Colon (tissue), 2 donors: ENCODE data around the gene ACACA.

Experiments
- FAIRE-seq: peaks from 2 replicates; lab custom pipeline; 2012; peaks lifted over from hg19 to GRCh38; lab: Jason Lieb, UNC
- donor health status: control.
- donor health status: control.

The ACACA gene

GRCh38 chr17:37225465-37225864 lies 181.2 kb downstream of the ACACA start:
- no peak for FAIRE-seq

- no peak for FAIRE-seq
Observed at GRCh38 chr17:37221865-37222264, 184.8 kb downstream of the ACACA start.

GRCh38 chr17:37220607-37220953 lies 186.1 kb downstream of the ACACA start:
- no peak for FAIRE-seq

GRCh38 chr17:37219876-37220606 lies 186.6 kb downstream of the ACACA start:
- FAIRE-seq = no peak

DNA sequence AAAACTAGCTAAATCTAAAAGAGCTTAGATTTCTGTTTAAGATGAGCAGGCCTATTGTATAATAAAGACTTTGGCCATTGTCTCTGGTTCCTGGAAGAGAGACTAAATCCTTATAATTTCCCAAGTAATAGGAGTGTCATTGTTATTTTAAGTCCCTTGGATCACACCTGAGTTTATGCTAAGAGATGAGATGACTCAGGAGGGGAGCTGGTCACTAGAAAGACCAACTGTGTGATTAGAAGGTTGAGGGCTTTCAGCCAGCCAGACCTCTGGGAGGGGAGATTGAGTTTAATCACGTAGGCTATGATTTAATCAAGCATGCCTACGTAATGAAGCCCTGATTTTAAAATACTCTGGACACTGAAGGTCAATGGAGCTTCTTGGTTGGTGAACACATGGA lies 187.8 kb downstream of the ACACA start:
- no peak for FAIRE-seq

GRCh38 chr17:37214416-37214815 lies 192.2 kb downstream of the ACACA start:
- FAIRE-seq = no peak

GRCh38 chr17:37213927-37214326 lies 192.7 kb downstream of the ACACA start:
- FAIRE-seq = no peak

DNA sequence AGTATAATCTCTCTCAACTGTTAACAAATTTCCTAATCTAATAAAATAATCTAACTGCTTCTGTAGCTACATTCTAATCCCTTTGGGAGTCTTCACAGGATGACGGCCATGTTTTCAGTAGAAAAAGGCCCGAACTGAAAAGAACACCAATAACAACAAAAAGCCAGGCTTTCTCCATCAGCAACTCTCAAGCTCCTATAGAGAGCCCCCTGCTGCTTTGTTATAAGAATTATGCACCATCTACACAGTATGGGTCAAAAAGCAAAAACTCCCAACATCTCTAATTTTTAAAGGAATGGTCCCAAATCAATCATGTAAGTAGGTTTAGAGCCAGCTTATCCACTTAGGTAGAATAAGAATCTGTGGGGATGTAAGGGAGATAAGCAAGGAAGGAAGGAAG lies 194.5 kb downstream of the ACACA start:
- no peak for FAIRE-seq

DNA sequence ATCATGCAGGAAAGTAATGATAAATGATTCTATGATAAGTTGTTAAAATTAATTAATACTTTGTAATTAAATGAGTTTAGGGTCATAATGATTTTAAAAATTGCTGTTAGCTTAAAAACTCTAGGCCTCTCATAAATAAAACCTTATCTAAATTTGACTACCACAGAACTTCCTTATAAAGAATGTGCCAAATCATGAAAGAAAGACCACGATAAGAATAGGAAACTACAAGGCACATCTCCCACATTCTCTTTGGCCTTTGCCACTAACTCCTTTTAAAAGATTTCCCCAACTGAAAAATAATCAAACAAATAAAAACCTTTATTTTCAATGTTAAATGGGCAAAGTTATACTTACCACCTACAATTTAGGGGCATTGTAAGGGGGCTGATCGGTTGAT lies 195.5 kb downstream of the ACACA start:
- FAIRE-seq = no peak

DNA sequence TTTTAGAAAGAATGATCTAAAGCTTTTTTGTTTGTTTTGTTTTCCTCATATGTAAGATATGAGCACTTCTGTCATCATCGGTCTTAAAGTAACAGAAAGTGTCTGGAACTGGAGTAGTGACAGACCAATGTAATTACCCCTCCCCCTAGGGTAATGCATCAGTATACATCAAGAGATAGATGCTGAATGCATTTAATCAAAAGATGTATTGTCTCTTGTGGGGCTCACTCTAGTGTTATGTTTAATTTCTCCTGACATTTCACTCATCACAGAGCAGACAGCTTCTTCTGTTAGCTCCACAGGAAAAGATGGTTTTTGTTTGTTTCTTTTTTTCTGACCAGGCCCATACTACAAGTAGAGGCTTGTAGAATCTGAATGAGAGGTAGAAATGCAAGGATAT lies 199.5 kb downstream of the ACACA start:
- FAIRE-seq = no peak

DNA sequence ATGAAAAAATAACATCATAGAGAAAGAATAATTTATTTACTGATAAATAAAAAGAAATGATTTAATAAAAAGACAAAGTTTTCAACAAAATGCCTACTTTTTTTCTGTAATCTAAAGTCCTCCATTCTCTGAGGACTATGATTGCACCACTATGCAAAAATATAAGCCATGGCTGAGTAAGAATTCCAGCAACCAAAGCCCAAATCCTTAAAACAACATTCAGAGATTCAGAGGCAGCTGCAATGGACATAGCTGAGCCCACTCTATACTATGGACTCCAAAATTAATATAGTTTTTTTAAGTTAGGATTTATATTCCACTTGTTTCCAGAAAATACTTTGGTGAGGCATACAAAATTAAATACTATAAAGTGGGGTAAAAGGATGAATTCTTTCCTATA lies 200.3 kb downstream of the ACACA start:
- FAIRE-seq = no peak

DNA sequence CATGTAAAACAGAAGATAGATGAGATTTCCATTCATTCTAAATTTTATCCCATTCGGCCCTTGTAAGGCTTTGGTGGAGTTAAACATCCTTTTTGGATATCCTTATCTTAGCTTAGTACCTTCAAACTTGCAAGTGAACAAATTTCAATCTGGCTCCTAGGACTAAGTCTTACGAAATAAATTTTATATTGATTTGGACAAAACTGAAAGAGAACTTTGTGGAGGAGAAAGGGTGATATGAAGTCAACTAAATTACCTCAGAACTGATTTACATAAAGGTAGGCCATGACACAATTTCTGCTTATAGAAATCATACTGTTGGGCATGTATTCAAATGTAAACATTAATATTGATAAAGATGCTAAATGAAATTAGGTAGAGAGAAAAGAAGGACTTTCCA lies 206.1 kb downstream of the ACACA start:
- no peak for FAIRE-seq

DNA sequence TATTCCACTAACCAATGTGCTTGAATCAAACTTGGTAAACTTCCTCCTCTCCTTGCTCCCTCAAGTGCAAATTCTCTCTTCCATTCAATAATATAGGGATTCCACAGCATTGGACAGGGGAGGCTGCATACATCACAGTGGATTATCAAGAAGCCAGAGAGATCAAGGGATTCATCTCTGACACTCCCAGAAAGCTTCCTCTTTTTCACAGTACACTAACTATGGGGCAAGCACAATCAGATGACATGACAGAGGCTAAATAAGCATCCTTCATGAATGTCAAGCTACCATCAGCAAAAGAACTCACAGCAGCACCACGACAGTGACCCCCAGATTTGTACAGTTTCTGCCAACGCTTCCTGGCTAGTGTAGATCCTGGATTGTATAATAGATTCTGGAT lies 209.3 kb downstream of the ACACA start:
- no peak for FAIRE-seq

- FAIRE-seq = no peak
Observed at GRCh38 chr17:37194208-37194607, 212.4 kb downstream of the ACACA start.

DNA sequence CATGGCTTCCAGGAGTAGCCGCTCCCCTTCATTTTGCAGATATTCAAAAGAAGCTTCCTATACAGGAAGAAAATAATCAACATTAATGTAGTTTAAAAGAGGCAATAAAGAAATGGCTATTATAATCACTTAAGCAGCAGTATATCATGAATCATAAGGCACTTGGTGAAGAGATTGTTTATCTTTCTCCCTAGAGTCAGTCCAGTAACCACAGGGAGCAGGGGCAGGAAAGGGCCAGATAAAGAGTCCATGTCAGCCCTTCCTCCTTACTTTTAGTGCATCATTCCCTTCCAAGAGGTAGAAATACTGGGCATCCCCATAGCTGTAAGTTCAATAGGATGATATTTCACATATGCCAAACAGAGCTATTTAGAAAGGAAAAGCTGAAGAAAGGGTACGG lies 215.4 kb downstream of the ACACA start:
- FAIRE-seq = no peak

DNA sequence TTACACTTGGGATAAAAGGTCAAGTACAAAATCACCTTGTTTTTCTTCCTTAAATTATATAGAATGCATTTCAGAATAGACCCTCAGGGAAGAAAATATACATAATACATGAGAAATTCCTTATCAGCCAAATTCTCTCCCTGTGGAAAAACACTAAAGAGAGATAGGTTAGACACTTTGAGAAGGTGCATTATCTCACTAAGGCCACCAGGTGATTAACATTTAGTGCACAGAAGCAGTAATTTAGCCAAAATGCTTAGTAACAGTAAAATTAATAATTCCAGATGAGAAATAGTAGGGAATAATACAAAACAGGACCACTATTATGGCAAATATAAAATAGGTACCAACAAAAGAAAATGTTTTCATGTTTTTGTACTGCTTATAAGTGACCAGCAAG lies 216.1 kb downstream of the ACACA start:
- no peak for FAIRE-seq

DNA sequence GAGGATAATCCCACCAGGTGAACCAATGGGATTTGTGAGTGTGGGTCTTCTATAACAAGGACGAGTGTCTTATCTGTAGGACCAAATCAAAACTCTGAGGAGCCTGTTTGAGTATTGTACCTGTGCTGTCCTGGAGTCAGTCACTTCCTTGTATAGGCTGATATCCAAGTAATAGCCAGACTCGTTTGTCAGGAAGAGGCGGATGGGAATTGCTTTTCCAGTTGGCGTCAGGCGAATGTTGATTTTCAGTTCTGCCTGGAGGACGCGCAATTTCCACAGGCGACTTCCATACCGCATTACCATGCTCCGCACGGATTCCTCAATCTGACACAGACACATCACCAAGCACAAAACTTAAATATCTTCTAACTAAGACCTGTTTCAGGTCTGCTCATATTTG lies 218.5 kb downstream of the ACACA start:
- no peak for FAIRE-seq

DNA sequence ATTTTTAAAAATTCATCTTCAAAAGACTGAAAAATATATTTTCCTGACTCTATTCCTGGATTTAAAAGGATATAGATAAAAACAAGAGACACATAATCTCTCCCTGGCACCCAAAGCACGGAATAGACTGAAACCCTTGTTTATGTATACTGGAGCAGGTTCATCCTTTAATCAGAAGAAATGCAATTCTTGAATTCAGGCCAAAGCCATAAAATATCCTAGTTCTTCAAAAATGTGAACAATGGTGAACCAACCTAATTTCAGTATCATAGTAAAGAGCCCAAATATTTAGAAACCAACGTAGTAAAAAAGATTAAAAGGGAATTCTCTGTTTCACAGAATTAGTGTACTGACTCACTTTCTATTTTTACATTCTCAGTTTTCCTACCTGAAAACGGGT lies 219.4 kb downstream of the ACACA start:
- no peak for FAIRE-seq

DNA sequence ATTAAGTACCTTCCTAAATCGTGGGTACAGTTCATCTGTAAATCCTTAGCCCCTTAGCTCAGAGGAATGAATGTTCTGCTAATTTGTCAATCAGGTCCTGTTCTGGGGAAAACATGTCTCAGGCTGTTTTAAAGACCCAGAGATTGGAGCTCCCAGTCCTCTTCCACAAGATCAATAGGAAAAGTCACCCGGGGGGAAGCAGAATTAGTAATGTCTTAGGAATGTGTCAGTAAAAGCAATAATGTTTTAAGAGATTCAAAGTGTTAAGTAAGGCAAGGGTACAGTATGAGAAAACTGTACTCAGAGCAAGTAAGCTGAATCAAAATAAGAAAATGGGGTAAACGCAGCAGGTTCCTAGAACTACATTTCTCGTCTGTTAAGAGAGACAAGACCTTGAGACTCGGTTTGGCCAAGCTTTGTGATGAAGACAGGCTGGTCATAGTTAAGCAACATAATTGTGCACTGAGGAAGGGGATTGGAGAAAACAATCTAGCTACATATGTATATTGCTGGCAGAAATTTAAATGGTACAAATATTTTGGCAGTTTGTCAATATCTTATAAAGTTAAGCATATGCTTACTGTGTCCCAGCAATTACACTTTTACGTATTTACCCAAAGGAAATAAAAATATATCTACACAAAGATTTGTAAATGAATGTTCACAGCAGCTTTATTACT lies 223.7 kb downstream of the ACACA start:
- no peak for FAIRE-seq

- no peak for FAIRE-seq
Observed at GRCh38 chr17:37180376-37180775, 226.3 kb downstream of the ACACA start.

- no peak for FAIRE-seq
Observed at GRCh38 chr17:37179893-37180292, 226.7 kb downstream of the ACACA start.

DNA sequence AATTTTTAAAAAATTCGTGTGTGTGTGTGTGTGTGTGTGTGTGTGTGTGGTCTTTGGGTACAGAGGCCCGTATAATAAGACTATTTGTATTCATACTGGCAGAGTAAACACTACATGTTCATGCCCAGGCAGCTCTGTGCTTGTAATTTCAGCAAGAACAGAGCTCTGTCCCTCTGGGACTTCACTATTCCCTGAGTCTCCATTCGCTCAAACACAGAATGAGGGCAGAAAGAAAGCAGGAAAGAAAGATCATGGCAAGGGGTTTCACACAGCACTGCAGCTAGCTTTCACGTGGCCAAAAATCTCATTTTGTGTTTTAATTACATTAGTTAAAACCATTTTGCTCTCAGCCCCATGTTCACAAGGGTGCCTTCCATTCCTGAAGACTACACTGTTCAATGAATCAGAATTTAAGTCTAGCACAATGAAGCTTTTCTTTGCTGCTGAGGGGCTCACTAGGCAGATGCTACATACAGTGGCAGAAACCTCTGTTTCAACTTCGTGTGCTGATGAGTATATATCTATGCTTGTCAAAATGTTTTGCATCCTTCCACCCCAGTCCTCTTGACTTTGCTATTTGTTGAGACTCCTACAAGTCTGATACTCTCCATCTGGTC lies 229.3 kb downstream of the ACACA start:
- no peak for FAIRE-seq

- FAIRE-seq = no peak
Observed at GRCh38 chr17:37176723-37177122, 229.9 kb downstream of the ACACA start.

DNA sequence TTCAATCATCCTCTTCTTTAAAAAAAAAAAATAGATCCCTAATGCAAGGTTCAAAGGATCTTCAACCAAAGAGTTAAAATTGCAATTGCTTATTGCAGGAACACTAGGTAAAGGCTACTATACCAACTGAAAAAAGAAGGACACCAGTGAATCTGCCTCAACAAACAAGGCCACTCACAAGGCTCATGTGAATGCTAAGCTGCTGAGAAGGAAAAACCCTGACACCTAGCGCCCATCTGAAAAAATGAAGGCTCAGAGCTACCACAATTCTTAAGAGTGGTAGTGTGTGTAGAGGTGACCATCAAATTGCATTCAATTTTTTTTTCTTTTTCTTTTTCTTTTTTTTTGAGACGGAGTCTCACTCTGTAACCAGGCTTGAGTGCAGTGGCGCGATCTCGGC lies 232.4 kb downstream of the ACACA start:
- no peak for FAIRE-seq
